ENCODE measurements around the gene TPRG1L.

TPRG1L gene

DNA sequence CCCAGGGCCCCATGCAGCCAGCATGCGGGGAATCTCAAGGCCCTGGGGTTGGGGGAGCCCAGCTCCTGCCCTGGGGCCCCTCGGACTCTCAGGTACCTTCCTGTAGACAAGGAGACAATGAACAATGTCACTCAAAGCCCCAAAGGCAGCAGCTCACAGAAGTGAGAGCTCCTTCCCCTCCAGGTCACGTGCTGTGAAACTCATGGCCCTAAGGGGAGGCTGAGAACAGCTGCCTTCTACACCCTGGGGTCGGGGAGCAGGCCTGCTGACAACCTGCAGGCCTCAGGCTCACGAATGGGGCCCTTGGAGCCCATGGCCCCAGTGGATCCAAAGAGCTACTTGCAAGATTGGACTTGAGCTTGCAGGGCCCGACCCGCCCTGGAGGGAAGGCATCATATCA, 16.7 kb upstream of the TPRG1L start:
- ChIA-PET CTCF (interaction anchor here (1.3 kb wide), 1 partner anchor 11 kb away, joined by 6 read pairs; no protein-coding TSS in a partner anchor), POLR2A (no interaction called here)
- no peak for DNase-seq (ENCODE audit: extremely low spot score)
- TF ChIP-seq SUZ12 (IDR thresholded peaks at IDR 0.05) = no peak
- TF ChIP-seq HDGF (IDR thresholded peaks at IDR 0.05; ENCODE audit: borderline replicate concordance) = no peak
- no peak for TF ChIP-seq ZNF384 (IDR thresholded peaks at IDR 0.05)
- TF ChIP-seq FOXK2 (IDR thresholded peaks at IDR 0.05) = no peak
- no peak for TF ChIP-seq L3MBTL2 (conservative IDR thresholded peaks at IDR 0.05)
- TF ChIP-seq NFRKB (IDR thresholded peaks at IDR 0.05) = no peak
- no peak for TF ChIP-seq LEF1 (IDR thresholded peaks at IDR 0.05; ENCODE audit: borderline replicate concordance)
- no peak for TF ChIP-seq BHLHE40 (IDR thresholded peaks at IDR 0.05; ENCODE audit: borderline replicate concordance)
- no peak for TF ChIP-seq ELF4 (IDR thresholded peaks at IDR 0.05)

DNA sequence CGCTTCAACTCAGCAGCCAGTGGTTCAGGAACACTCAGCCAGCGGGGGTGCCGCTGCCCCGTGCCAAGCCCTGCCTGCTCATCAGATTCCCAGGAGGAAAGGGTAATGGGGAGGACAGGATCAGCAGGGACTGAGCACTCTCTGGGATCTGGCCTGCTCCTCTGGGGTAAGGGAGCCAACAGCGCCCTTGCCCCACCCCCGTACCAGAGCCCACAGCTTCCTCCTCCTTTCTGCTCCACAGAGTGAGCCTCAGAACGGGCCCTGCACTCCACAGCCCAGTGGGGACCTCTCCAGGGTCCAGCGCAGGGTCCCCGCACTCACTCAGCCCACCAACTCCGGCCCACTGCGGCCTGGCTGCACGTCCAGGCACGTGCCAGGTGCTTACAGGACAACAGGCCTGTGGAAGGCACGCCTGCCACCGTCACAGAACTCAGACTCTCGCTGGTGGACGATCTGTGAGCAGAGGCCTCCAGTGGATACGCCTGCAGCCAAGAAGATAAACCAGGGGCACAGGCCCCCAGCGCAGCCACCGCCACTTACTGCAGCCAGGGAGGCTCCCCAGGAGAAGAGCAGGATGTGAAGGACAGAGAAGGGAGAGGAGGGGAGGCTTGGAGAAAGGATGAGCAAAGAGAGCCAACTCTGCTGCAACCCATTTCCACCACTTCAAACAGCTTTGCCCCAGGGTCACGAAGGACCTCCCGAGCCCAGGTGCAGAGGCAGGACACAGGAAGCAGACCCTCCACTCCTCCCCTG, 15.6 kb upstream of the TPRG1L start:
- CTCF ChIA-PET = interaction anchor here (1.3 kb wide), 1 partner anchor 10 kb away, joined by 6 read pairs; no protein-coding TSS in a partner anchor
- DNase-seq (ENCODE audit: extremely low spot score) = no peak
- POLR2A ChIA-PET = no interaction called here
- TF ChIP-seq HDGF (IDR thresholded peaks at IDR 0.05; ENCODE audit: borderline replicate concordance) = no peak
- no peak for TF ChIP-seq FOXK2 (IDR thresholded peaks at IDR 0.05)
- no peak for TF ChIP-seq NFRKB (IDR thresholded peaks at IDR 0.05)
- no peak for TF ChIP-seq LEF1 (IDR thresholded peaks at IDR 0.05; ENCODE audit: borderline replicate concordance)
- TF ChIP-seq SP1 (IDR thresholded peaks at IDR 0.05) = no peak
- TF ChIP-seq BHLHE40 (IDR thresholded peaks at IDR 0.05; ENCODE audit: borderline replicate concordance) = no peak
- TF ChIP-seq ZNF384 (IDR thresholded peaks at IDR 0.05) = no peak
- TF ChIP-seq, protein P1, sequence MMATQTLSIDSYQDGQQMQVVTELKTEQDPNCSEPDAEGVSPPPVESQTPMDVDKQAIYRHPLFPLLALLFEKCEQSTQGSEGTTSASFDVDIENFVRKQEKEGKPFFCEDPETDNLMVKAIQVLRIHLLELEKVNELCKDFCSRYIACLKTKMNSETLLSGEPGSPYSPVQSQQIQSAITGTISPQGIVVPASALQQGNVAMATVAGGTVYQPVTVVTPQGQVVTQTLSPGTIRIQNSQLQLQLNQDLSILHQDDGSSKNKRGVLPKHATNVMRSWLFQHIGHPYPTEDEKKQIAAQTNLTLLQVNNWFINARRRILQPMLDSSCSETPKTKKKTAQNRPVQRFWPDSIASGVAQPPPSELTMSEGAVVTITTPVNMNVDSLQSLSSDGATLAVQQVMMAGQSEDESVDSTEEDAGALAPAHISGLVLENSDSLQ (IDR thresholded peaks at IDR 0.05) = no peak
- TF ChIP-seq SUZ12 (IDR thresholded peaks at IDR 0.05) = no peak

DNA sequence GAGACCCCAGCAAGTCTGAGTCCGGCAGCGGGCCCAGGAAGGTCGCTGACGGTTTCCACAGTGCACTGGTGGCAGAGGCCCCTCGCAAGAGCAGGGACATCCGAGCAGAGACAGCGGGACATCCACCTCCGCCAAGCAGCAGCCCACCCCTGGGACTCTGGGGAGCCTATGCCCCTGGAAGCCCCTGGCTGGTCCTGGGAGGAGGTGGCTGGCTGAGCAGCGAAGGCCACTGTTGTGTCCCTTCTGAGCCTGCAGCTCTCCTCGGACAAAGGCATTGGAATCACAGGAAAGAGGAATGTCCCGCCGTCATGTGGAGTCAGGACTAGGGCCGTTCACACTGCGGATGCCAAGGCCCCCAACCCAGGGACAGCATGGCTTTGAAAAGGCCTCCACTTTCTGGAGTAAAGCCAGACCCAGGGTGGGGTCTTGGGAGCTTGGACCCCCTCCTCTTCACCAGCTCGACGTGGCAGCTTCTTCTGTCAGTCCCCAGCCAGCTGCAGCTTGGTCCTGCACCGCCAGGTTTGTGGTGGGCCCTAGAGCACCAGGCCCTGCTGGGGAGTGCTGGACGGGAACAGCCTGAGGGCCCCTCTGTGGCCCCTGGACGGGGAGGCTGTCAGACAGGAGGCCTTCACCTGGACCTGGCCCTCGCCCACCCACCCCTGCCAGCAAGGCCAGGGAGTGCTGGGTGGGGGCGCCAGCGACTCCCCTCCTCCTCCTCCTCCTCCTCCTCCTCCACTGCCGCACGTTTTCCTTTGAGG, 14.9 kb upstream of the TPRG1L start:
- TF ChIP-seq, protein P1 (IDR thresholded peaks at IDR 0.05) = no peak
- TF ChIP-seq TARDBP (IDR thresholded peaks at IDR 0.05) = no peak
- no peak for TF ChIP-seq FOXA1 (IDR thresholded peaks at IDR 0.05)
- TF ChIP-seq ELF4 (IDR thresholded peaks at IDR 0.05) = no peak
- TF ChIP-seq HDGF (IDR thresholded peaks at IDR 0.05; ENCODE audit: borderline replicate concordance) = no peak
- no peak for TF ChIP-seq FOXK2 (IDR thresholded peaks at IDR 0.05)
- no peak for TF ChIP-seq L3MBTL2 (conservative IDR thresholded peaks at IDR 0.05)
- TF ChIP-seq SUZ12 (IDR thresholded peaks at IDR 0.05) = no peak
- no peak for TF ChIP-seq CTBP1 (IDR thresholded peaks at IDR 0.05; ENCODE audit: borderline replicate concordance)
- TF ChIP-seq FOXM1 (IDR thresholded peaks at IDR 0.05; ENCODE audit: borderline replicate concordance) = no peak
- TF ChIP-seq ARNT (IDR thresholded peaks at IDR 0.05) = no peak
- TF ChIP-seq LEF1 (IDR thresholded peaks at IDR 0.05; ENCODE audit: borderline replicate concordance) = no peak
- TF ChIP-seq SP1 (IDR thresholded peaks at IDR 0.05) = no peak
- no peak for TF ChIP-seq NFRKB (IDR thresholded peaks at IDR 0.05)
- no peak for TF ChIP-seq BHLHE40 (IDR thresholded peaks at IDR 0.05; ENCODE audit: borderline replicate concordance)
- no peak for TF ChIP-seq ZNF384 (IDR thresholded peaks at IDR 0.05)
- no peak for DNase-seq (ENCODE audit: extremely low spot score)
- CTCF ChIA-PET = interaction anchor here (1.1 kb wide), 1 partner anchor 9 kb away, joined by 3 read pairs; no protein-coding TSS in a partner anchor
- POLR2A ChIA-PET = no interaction called here

DNA sequence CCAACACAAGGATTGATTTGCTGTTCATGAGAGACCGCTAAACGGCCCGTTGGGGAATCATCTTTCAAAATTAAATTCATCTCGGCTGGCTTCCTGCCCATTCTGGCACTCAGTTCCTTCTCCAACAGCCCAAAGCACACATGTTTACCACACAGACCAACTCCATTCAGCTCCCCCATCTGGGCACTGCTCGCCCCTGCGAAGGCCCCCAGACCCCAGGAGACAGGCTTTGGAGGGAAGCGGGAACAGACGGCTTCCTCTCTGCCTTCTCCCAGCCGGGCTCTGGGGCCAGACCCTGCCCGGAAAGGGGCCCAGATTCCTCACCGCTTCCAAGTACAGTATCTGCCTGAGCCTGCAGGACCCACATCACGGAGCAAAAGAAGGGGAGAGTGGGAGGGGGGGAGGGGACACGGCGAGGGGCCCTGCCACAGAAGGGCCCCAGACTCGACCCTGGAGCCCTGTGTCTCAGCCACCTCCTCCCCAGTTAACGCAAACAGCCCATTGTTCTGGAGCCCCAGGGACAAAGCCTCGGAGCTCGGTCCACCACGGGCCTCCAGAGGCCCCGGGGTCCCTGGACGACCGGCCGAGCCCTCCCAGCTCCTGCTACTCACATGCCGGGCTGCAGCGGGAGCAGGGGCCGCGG, 14.2 kb upstream of the TPRG1L start:
- TF ChIP-seq LEF1 (IDR thresholded peaks at IDR 0.05; ENCODE audit: borderline replicate concordance) = no peak
- TF ChIP-seq CTBP1 (IDR thresholded peaks at IDR 0.05; ENCODE audit: borderline replicate concordance) = no peak
- TF ChIP-seq ZNF384 (IDR thresholded peaks at IDR 0.05) = no peak
- TF ChIP-seq FOXM1 (IDR thresholded peaks at IDR 0.05; ENCODE audit: borderline replicate concordance) = no peak
- no peak for TF ChIP-seq FOXA1 (IDR thresholded peaks at IDR 0.05)
- TF ChIP-seq BHLHE40 (IDR thresholded peaks at IDR 0.05; ENCODE audit: borderline replicate concordance) = no peak
- no peak for TF ChIP-seq FOXK2 (IDR thresholded peaks at IDR 0.05)
- no peak for TF ChIP-seq L3MBTL2 (conservative IDR thresholded peaks at IDR 0.05)
- no peak for TF ChIP-seq TARDBP (IDR thresholded peaks at IDR 0.05)
- TF ChIP-seq SP1 (IDR thresholded peaks at IDR 0.05) = no peak
- TF ChIP-seq NFRKB (IDR thresholded peaks at IDR 0.05) = no peak
- TF ChIP-seq ARNT (IDR thresholded peaks at IDR 0.05) = no peak
- TF ChIP-seq SUZ12 (IDR thresholded peaks at IDR 0.05) = no peak
- TF ChIP-seq ELF4 (IDR thresholded peaks at IDR 0.05) = no peak
- TF ChIP-seq HDGF (IDR thresholded peaks at IDR 0.05; ENCODE audit: borderline replicate concordance) = no peak
- TF ChIP-seq, protein P1 (IDR thresholded peaks at IDR 0.05) = no peak
- no peak for DNase-seq (ENCODE audit: extremely low spot score)
- POLR2A ChIA-PET = no interaction called here
- CTCF ChIA-PET = interaction anchor here (1.1 kb wide), 1 partner anchor 8 kb away, joined by 3 read pairs; no protein-coding TSS in a partner anchor

Data from HEK293T (cell line).